ENCODE data around the gene ZNG1A.
"Not testable (repeated sequence)": the region's sequence is repeated elsewhere in the genome, so short reads cannot be mapped to it uniquely, and the experiment has no call there.

DNA sequence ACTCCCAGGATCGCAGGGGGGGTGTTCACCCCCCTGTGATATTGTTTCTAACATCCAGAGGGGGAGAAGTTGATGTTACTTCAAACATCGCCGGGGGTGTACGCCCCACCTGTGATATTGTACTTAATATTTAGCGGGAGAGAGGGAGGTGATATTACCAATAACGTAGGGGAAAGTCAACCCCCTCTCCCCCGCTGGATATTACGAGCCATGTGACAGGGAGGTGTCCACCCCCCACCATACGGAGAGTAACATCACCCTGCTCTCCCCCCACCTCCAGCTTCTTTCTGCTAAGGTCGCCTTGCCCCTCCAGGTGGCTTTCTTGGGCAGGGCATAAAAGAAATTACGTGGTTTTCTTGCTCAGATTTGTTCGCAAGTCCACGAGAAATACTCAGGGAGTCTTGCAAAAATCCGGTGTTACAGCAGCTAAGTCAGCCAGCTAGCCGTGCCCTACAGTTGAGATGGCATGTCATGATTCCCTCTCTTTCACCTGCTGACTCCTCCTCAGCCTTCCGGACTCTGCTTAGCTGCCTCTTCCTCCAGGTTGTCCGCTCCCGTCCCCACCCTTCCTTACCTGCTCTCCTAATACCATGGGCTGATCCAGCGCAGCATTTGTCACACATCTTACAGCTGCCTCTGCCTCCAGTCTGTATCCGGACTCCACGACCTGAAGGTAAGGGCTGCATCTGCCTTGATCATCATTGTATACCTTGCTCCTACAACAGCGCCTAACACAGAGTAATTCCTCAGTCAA lies 69.9 kb downstream of the ZNG1A start:
- TF ChIP-seq ISL1 (CRISPR knock-in tag; IDR thresholded peaks at IDR 0.05); ZFP3 (CRISPR knock-in tag; IDR thresholded peaks at IDR 0.05); BACH2 (CRISPR knock-in tag; IDR thresholded peaks at IDR 0.05; ENCODE audit: borderline replicate concordance); TOX (CRISPR knock-in tag; IDR thresholded peaks at IDR 0.05; ENCODE audit: borderline replicate concordance); PATZ1 (CRISPR knock-in tag; IDR thresholded peaks at IDR 0.05; ENCODE audit: borderline replicate concordance): not testable (repeated sequence)
- TF ChIP-seq, protein P1, sequence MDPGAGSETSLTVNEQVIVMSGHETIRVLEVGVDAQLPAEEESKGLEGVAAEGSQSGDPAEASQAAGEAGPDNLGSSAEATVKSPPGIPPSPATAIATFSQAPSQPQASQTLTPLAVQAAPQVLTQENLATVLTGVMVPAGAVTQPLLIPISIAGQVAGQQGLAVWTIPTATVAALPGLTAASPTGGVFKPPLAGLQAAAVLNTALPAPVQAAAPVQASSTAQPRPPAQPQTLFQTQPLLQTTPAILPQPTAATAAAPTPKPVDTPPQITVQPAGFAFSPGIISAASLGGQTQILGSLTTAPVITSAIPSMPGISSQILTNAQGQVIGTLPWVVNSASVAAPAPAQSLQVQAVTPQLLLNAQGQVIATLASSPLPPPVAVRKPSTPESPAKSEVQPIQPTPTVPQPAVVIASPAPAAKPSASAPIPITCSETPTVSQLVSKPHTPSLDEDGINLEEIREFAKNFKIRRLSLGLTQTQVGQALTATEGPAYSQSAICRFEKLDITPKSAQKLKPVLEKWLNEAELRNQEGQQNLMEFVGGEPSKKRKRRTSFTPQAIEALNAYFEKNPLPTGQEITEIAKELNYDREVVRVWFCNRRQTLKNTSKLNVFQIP (CRISPR knock-in tag; IDR thresholded peaks at IDR 0.05; ENCODE audit: borderline replicate concordance, low read depth): not testable (repeated sequence)
